Hippocampal formation (tissue), 2 donors: Measurements from ENCODE around the gene RALGAPB.
A peak's percentile ranks its signal among the peaks of the same experiment; 100 is the strongest.

Experiments
- DNase-seq, 2 donors: peaks; one replicate each; lab custom pipeline; 2025; lab: John Stamatoyannopoulos, UW

Gene RALGAPB

GRCh38 chr20:38548356-38549083, 75.9 kb downstream of the RALGAPB start:
- no peak for DNase-seq

GRCh38 chr20:38550274-38550673, 77.6 kb downstream of the RALGAPB start:
- no peak for DNase-seq

- DNase-seq, result no peak
These were observed 78.5 kb downstream of the RALGAPB start for GRCh38 chr20:38551056-38551626.

GRCh38 chr20:38554986-38555385, 82.3 kb downstream of the RALGAPB start:
- DNase-seq, result no peak

GRCh38 chr20:38555395-38555794, 82.8 kb downstream of the RALGAPB start:
- no peak for DNase-seq

GRCh38 chr20:38557174-38557573, 84.5 kb downstream of the RALGAPB start:
- DNase-seq, result no peak

- DNase-seq, result no peak
These were observed 86.1 kb downstream of the RALGAPB start for GRCh38 chr20:38558596-38559360.

- no peak for DNase-seq
These were observed 87.1 kb downstream of the RALGAPB start for GRCh38 chr20:38559764-38560163.

- DNase-seq, result no peak
These were observed 91.3 kb downstream of the RALGAPB start for GRCh38 chr20:38563802-38564431.

GRCh38 chr20:38564680-38565079, 92.0 kb downstream of the RALGAPB start:
- no peak for DNase-seq

- no peak for DNase-seq
These were observed 93.5 kb downstream of the RALGAPB start for GRCh38 chr20:38566036-38566598.

- no peak for DNase-seq
These were observed 97.3 kb downstream of the RALGAPB start for GRCh38 chr20:38569747-38570525.

- DNase-seq, result peak in 1 of 2 donors; percentile 6
These were observed 100.8 kb downstream of the RALGAPB start for GRCh38 chr20:38573413-38573812.

GRCh38 chr20:38579219-38579910, 106.7 kb downstream of the RALGAPB start:
- no peak for DNase-seq

- no peak for DNase-seq
These were observed 107.3 kb downstream of the RALGAPB start for GRCh38 chr20:38579921-38580320.

- peak; percentile 49 to 82 for DNase-seq
These were observed 108.4 kb downstream of the RALGAPB start, which contains the start of gene ADIG for GRCh38 chr20:38581013-38581412. ADIG (plus strand) TSS chr20:38581197; CDS start chr20:38581251, 54 bp downstream.

- no peak for DNase-seq
These were observed 109.3 kb downstream of the RALGAPB start for GRCh38 chr20:38581830-38582358.

GRCh38 chr20:38583306-38583705, 110.7 kb downstream of the RALGAPB start:
- DNase-seq, result no peak

- DNase-seq, result no peak
These were observed 111.6 kb downstream of the RALGAPB start for GRCh38 chr20:38584099-38584763.
